ENCODE measurements around the gene PRXL2C. TPM values are rescaled to one million over a fixed set of nuclear protein-coding genes. Genes with fewer than 3 reads are reported as not detected.

Gene PRXL2C
- total and polyA plus RNA-seq, 9 of the 15 experiments (the other 6 are each of a cell fraction or from before 2014, with no cell fraction given): 3.6 to 15.3 (median 10.6) TPM

GRCh38 chr9:96619491-96620180 lies 35.5 kb downstream of the PRXL2C start, which contains the start of gene CDC14B:
TSS of gene CDC14B (minus strand) at chr9:96619843. CDS start at chr9:96619378, 465 bp downstream.
- Histone ChIP-seq H3K9ac (ENCODE audit: insufficient read depth in 1 of 2, low read depth in 2 of 2, low read length in 2 of 2) (peak within 1 kb of the TSS; percentile 43 to 92; a peak in 3 of 4 replicates), H3K36me3 (ENCODE audit: control insufficient read depth, insufficient read depth, low read length) (no peaks in the 10 kb centered on the region), H3K79me2 (ENCODE audit: control insufficient read depth, insufficient read depth, low read length) (no peaks in the 10 kb centered on the region; the same call in 2 of the 3 replicates), H3K27ac (ENCODE audit: extremely low read depth, low read depth, low read length) (no peak within 1 kb of the TSS; the same call in 2 of the 3 replicates), H3K4me3 (peak within 1 kb of the TSS; percentile 59), H3K9me1 (ENCODE audit: control insufficient read depth, insufficient read depth, low read length) (no peaks in the 10 kb centered on the region), H4K20me1 (replicated peaks; ENCODE audit: control insufficient read depth, insufficient read depth, low read length) (peaks cover 5% of the 10 kb centered on the region; the same call in 1 of the 2 replicates), H3K4me2 (ENCODE audit: insufficient read depth, low read length) (peak within 1 kb of the TSS; percentile 72), H3K4me1 (replicated peaks in 1 of 2; ENCODE audit: control insufficient read depth in 2 of 2, insufficient read depth in 2 of 2, low read length in 2 of 2) (peaks cover 0 to 18% of the 10 kb centered on the region in 2 experiments; a peak in 3 of 5 replicates), H2AFZ (ENCODE audit: low read depth, low read length) (peak within 1 kb of the TSS; percentile 90), H3K27me3 (ENCODE audit: control insufficient read depth in 2 of 2, insufficient read depth in 2 of 2, low read length in 2 of 2) (peaks cover 0 to 3% of the 10 kb centered on the region in 2 experiments; a peak in 2 of 5 replicates), H3K9me3 (replicated peaks; ENCODE audit: control insufficient read depth, insufficient read depth, low read depth, low read length) (no peaks in the 10 kb centered on the region)
- in situ Hi-C loops (cut with MboI): no loop called here
- ATAC-seq (peak; percentile 92), DNase-seq (ENCODE audit: extremely low read depth in 1 of 4, low spot score in 3 of 4) (peak; percentile 91 to 94 (median 92)), FAIRE-seq (peak; percentile 82)
- POLR2A ChIA-PET: interaction anchor here (0.7 to 1.5 kb wide), 2 partner anchors 10 to 24 kb away, joined by 3 read pairs; no protein-coding TSS in a partner anchor
- no TSS peak for BruUV-seq (replicated peaks)
- WGBS (ENCODE audit: insufficient coverage, low coverage, missing lambda C conversion rate): 3% methylated on average over 27 of the region's 66 CpGs
- CTCF ChIA-PET (ENCODE audit: low intra/inter-chr PET ratio): no interaction called here
- intact Hi-C loops (cut with micrococcal nuclease): no loop called here
- TF ChIP-seq SETDB1 (IDR thresholded peaks at IDR 0.05; ENCODE audit: low read length) (no peak), ATF1 (CRISPR knock-in tag; IDR thresholded peaks at IDR 0.05) (peak; percentile 77), ATF1 (tag; IDR thresholded peaks at IDR 0.05) (peak; percentile 99), PCBP2 (IDR thresholded peaks at IDR 0.05; ENCODE audit: low read depth, low read length, poor library complexity, severe bottlenecking) (no peak), ARHGAP35 (IDR thresholded peaks at IDR 0.05; ENCODE audit: partially characterized antibody) (no peak), PCBP1 (IDR thresholded peaks at IDR 0.05; ENCODE audit: low read depth, low read length, poor library complexity, severe bottlenecking) (no peak), MED1 (CRISPR knock-in tag; IDR thresholded peaks at IDR 0.05; ENCODE audit: borderline replicate concordance) (no peak), RBM17 (IDR thresholded peaks at IDR 0.05; ENCODE audit: borderline replicate concordance, low read depth, low read length) (no peak), MBD1 (CRISPR knock-in tag; IDR thresholded peaks at IDR 0.05) (no peak), NRF1 (conservative IDR thresholded peaks at IDR 0.05 in 1 of 2, IDR thresholded peaks at IDR 0.05 in 1 of 2) (no peak), ZBTB2 (IDR thresholded peaks at IDR 0.05) (no peak), CBX2 (IDR thresholded peaks at IDR 0.05; ENCODE audit: insufficient read depth, low read length, poor library complexity, severe bottlenecking) (no peak), PHB (CRISPR knock-in tag; IDR thresholded peaks at IDR 0.05) (no peak), TARDBP (IDR thresholded peaks at IDR 0.05) (peak; percentile 77; the same call in 1 of the 2 replicates), L3MBTL2 (IDR thresholded peaks at IDR 0.05) (peak; percentile 35; the same call in 1 of the 2 replicates), ARID2 (IDR thresholded peaks at IDR 0.05) (no peak), CHD2 (IDR thresholded peaks at IDR 0.05; ENCODE audit: low read depth, low read length) (no peak), DPF2 (IDR thresholded peaks at IDR 0.05) (no peak), ELF4 (CRISPR knock-in tag; IDR thresholded peaks at IDR 0.05) (no peak), PHB2 (IDR thresholded peaks at IDR 0.05; ENCODE audit: low read depth) (no peak), PPARD (CRISPR knock-in tag; IDR thresholded peaks at IDR 0.05) (no peak), ILF3 (IDR thresholded peaks at IDR 0.05; ENCODE audit: borderline replicate concordance) (no peak), NFRKB (IDR thresholded peaks at IDR 0.05; ENCODE audit: low read depth) (no peak)
